22Rv1 (cell line): Measurements from ENCODE around the gene ZFHX3.

Experiments
- ZFX ChIP-seq: fragments of 450-650 bp; IDR thresholded peaks from 2 replicates; pipeline ENCODE4 v1.6.1; 2017; ENCODE audit warnings: antibody characterized with exemption, borderline replicate concordance
- TF ChIP-seq, protein P1 (sequence below): fragments of 450-650 bp; IDR thresholded peaks from 2 replicates; pipeline ENCODE4 v1.5.1; 2017; ENCODE audit warnings: mild to moderate bottlenecking

DNA sequence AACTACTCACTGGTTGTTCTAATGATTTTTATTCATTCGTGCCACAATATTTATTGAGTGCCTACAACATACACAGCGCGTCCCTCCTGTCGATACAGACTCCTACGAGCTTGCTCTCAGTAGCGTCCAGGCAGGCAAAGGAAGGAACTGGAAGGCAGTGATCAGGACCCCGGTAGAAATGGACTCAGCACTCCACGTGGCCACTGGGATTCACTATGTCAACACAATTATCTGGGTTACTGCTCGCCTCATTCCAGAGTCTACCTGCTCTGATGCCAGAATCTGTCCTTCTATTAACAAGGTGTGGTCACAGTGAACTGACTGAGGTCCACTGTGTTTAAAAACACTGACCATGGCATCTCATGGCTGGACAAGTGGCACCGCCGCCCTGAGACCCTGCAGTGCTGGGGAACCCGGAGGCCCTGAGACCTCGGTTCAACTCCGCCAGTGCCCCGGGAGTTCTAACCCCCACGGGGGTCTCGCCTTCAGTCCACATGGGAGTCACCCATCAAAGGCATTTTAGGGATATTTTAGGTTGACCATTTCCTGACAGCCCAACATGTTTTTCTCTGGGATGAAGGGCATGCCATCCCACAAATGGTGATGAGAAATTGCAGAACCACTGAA is 71.4 kb downstream of the ZFHX3 start:
- TF ChIP-seq, protein P1, sequence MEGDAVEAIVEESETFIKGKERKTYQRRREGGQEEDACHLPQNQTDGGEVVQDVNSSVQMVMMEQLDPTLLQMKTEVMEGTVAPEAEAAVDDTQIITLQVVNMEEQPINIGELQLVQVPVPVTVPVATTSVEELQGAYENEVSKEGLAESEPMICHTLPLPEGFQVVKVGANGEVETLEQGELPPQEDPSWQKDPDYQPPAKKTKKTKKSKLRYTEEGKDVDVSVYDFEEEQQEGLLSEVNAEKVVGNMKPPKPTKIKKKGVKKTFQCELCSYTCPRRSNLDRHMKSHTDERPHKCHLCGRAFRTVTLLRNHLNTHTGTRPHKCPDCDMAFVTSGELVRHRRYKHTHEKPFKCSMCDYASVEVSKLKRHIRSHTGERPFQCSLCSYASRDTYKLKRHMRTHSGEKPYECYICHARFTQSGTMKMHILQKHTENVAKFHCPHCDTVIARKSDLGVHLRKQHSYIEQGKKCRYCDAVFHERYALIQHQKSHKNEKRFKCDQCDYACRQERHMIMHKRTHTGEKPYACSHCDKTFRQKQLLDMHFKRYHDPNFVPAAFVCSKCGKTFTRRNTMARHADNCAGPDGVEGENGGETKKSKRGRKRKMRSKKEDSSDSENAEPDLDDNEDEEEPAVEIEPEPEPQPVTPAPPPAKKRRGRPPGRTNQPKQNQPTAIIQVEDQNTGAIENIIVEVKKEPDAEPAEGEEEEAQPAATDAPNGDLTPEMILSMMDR = no peak
- TF ChIP-seq ZFX = no peak
